SU-DHL-6 (cell line): Measurements from ENCODE around the gene C1orf52.

ENCODE experiments used
- H2AFZ ChIP-seq: fragments of 200-600 bp; sonication (generic); 2 replicates; pipeline ENCODE4 v1.6.1; 2014; ENCODE audit warnings: low read depth, mild to moderate bottlenecking, moderate library complexity, mixed read lengths, antibody characterized with exemption, low read length; ENCODE audit not compliant: severe bottlenecking
- H3F3A ChIP-seq: fragments of 200-600 bp; shearing (Covaris generic); 2 replicates; pipeline ENCODE4 v1.6.0; 2016; ENCODE audit warnings: antibody characterized with exemption, mild to moderate bottlenecking; ENCODE audit not compliant: insufficient read depth
- H3K27ac ChIP-seq: fragments of 200-600 bp; sonication (generic); 2 replicates; pipeline ENCODE4 v1.5.1; 2016; ENCODE audit warnings: low read depth, mild to moderate bottlenecking, low read length, moderate library complexity, mixed read lengths
- H3K27me3 ChIP-seq: fragments of 200-600 bp; sonication (generic), shearing (Covaris generic); 2 replicates; pipeline ENCODE4 v1.6.0; 2014; ENCODE audit warnings: mild to moderate bottlenecking, low read length
- H3K36me3 ChIP-seq: fragments of 200-600 bp; sonication (generic); 2 replicates; pipeline ENCODE4 v1.6.1; 2014; ENCODE audit warnings: mild to moderate bottlenecking, low read length, mixed read lengths
- H3K4me2 ChIP-seq: fragments of 300-600, 200-600 bp; shearing (Covaris generic), sonication (generic); 2 replicates; pipeline ENCODE4 v1.6.0; 2014; ENCODE audit warnings: low read length, low read depth, mild to moderate bottlenecking; ENCODE audit not compliant: poor library complexity, severe bottlenecking
- H3K4me3 ChIP-seq: fragments of 200-600 bp; sonication (generic); 2 replicates; pipeline ENCODE4 v1.5.1; 2014; ENCODE audit warnings: antibody characterized with exemption, low read length, mild to moderate bottlenecking, mixed read lengths; ENCODE audit not compliant: insufficient read depth, poor library complexity, severe bottlenecking
- H3K79me2 ChIP-seq: fragments of 200-600 bp; sonication (generic); 2 replicates; pipeline ENCODE4 v1.6.1; 2014; ENCODE audit warnings: mild to moderate bottlenecking, low read length, moderate library complexity; ENCODE audit not compliant: insufficient read depth
- H3K9ac ChIP-seq: fragments of 200-600 bp; sonication (generic); 2 replicates; pipeline ENCODE4 v1.7.0; 2014; ENCODE audit warnings: mild to moderate bottlenecking, low read length
- H3K9me2 ChIP-seq: fragments of 200-600 bp; sonication (generic); replicated peaks from 2 replicates; pipeline ENCODE4 v1.6.1; 2014; ENCODE audit warnings: low read length; ENCODE audit not compliant: insufficient read depth
- H3K9me3 ChIP-seq: fragments of 200-600 bp; sonication (generic); 2 replicates; pipeline ENCODE4 v1.6.1; 2014; ENCODE audit warnings: low read length, mixed read lengths; ENCODE audit not compliant: insufficient read depth
- H4K20me1 ChIP-seq: fragments of 200-600 bp; sonication (generic); 2 replicates; pipeline ENCODE4 v1.6.1; 2014; ENCODE audit warnings: low read depth, mild to moderate bottlenecking, antibody characterized with exemption, low read length, moderate library complexity, mixed read lengths
- CTCF ChIP-seq: fragments of 200-600 bp; sonication (generic); IDR thresholded peaks from one replicate; pipeline ENCODE4 v1.5.1; 2017; ENCODE audit warnings: antibody characterized with exemption, mild to moderate bottlenecking, low read length, moderate library complexity; ENCODE audit not compliant: insufficient read depth, poor library complexity, severe bottlenecking
- EZH2phosphoT487 ChIP-seq: fragments of 200-600 bp; sonication (generic), shearing (Covaris generic); conservative IDR thresholded peaks from 2 replicates; pipeline ENCODE4 v1.6.1; 2018; ENCODE audit warnings: mild to moderate bottlenecking, antibody characterized with exemption, low read length, moderate library complexity, mixed read lengths

The C1orf52 gene

GRCh38 chr1:85202092-85202863 is 57.2 kb downstream of the C1orf52 start:
- H4K20me1 ChIP-seq = no peaks in the 10 kb centered on the region
- peak overlapping the region; percentile 66 for H3K4me3 ChIP-seq
- peak overlapping the region; percentile 63 for H3K9ac ChIP-seq
- H3K4me2 ChIP-seq = peak overlapping the region; percentile 73
- no peaks in the 10 kb centered on the region for H3K9me3 ChIP-seq
- H3K36me3 ChIP-seq = no peaks in the 10 kb centered on the region
- H2AFZ ChIP-seq = peak overlapping the region; percentile 97
- no peaks in the 10 kb centered on the region for H3K9me2 ChIP-seq
- H3K27ac ChIP-seq = peak overlapping the region; percentile 71; the same call in 1 of the 2 replicates
- TF ChIP-seq CTCF (no peak), EZH2phosphoT487 (no peak)
- H3K79me2 ChIP-seq = no peaks in the 10 kb centered on the region
- no peaks in the 10 kb centered on the region for H3K27me3 ChIP-seq
- peaks cover 13% of the 10 kb centered on the region for H3F3A ChIP-seq

- Histone ChIP-seq H3K9me2 (no peaks in the 10 kb centered on the region), H3K27me3 (no peaks in the 10 kb centered on the region), H3K4me2 (peak overlapping the region; percentile 73), H3K9ac (peak overlapping the region; percentile 63), H3K27ac (peak overlapping the region; percentile 71), H2AFZ (peak overlapping the region; percentile 97), H3K36me3 (no peaks in the 10 kb centered on the region), H4K20me1 (no peaks in the 10 kb centered on the region), H3K79me2 (no peaks in the 10 kb centered on the region), H3K4me3 (peak overlapping the region; percentile 66), H3K9me3 (no peaks in the 10 kb centered on the region), H3F3A (peaks cover 13% of the 10 kb centered on the region)
- no peak for TF ChIP-seq CTCF
- no peak for TF ChIP-seq EZH2phosphoT487
Observed at GRCh38 chr1:85201340-85202091, 57.9 kb downstream of the C1orf52 start.

GRCh38 chr1:85200463-85201339 is 58.8 kb downstream of the C1orf52 start, which contains the start of gene SYDE2:
Gene SYDE2 (minus strand): TSS chr1:85201016. CDS start chr1:85200996, 20 bp downstream.
- H3K9ac ChIP-seq = peak within 1 kb of the TSS; percentile 63
- no peaks in the 10 kb centered on the region for H4K20me1 ChIP-seq
- H3K4me3 ChIP-seq = peak within 1 kb of the TSS; percentile 66
- H2AFZ ChIP-seq = peak within 1 kb of the TSS; percentile 97
- no peaks in the 10 kb centered on the region for H3K9me3 ChIP-seq
- TF ChIP-seq CTCF (no peak), EZH2phosphoT487 (no peak)
- no peaks in the 10 kb centered on the region for H3K9me2 ChIP-seq
- H3F3A ChIP-seq = peaks cover 13% of the 10 kb centered on the region
- H3K79me2 ChIP-seq = no peaks in the 10 kb centered on the region
- H3K36me3 ChIP-seq = no peaks in the 10 kb centered on the region
- peak within 1 kb of the TSS; percentile 71 for H3K27ac ChIP-seq
- peak within 1 kb of the TSS; percentile 73 for H3K4me2 ChIP-seq
- H3K27me3 ChIP-seq = no peaks in the 10 kb centered on the region
